HepG2 (cell line): ENCODE data around the gene SP6. TPM values are rescaled to one million over a fixed set of nuclear protein-coding genes. Genes with fewer than 3 reads are reported as not detected.

Experiments
- ASH2L ChIP-seq: fragments of 300-600, 200-600 bp; sonication (generic); IDR thresholded peaks from 2 replicates; pipeline ENCODE4 v1.7.0; 2017; ENCODE audit warnings: low read depth, mild to moderate bottlenecking, moderate library complexity, mixed read lengths, low read length; ENCODE audit not compliant: insufficient read length
- MED8 ChIP-seq: sonication (generic); formaldehyde crosslinking; IDR thresholded peaks from 2 replicates; pipeline ENCODE4 v1.8.1; 2023; ENCODE audit warnings: mild to moderate bottlenecking, missing genetic modification reagents; ENCODE audit not compliant: insufficient replicate concordance
- POLR2G ChIP-seq: fragments of 200-400 bp; formaldehyde crosslinking; IDR thresholded peaks from 2 replicates; pipeline ENCODE4 v1.6.1; 2018; ENCODE audit warnings: mild to moderate bottlenecking, low read depth, low read length, moderate library complexity
- PTBP1 ChIP-seq: fragments of 200-400 bp; formaldehyde crosslinking; IDR thresholded peaks from 2 replicates; pipeline ENCODE4 v1.6.1; 2018; ENCODE audit warnings: low read length, low read depth; ENCODE audit not compliant: poor library complexity, severe bottlenecking
- REL ChIP-seq: sonication (generic); formaldehyde crosslinking; conservative IDR thresholded peaks from 2 replicates; pipeline ENCODE4 v1.8.0; 2022; ENCODE audit warnings: mild to moderate bottlenecking, missing genetic modification reagents, moderate library complexity
- RFXAP ChIP-seq: sonication (generic); formaldehyde crosslinking; IDR thresholded peaks from 2 replicates; pipeline ENCODE4 v1.4.0; 2020; ENCODE audit warnings: missing genetic modification reagents, borderline replicate concordance
- SP1 ChIP-seq, 2 experiments: fragments of 450-650 bp in 1 of 2; sonication (generic) in 1 of 2; formaldehyde crosslinking in 1 of 2; IDR thresholded peaks; 2 replicates each; pipeline versions ENCODE4 v1.4.0 to v1.6.1; 2016 to 2020; ENCODE audit warnings: missing genetic modification reagents in 1 of 2
- TBX3 ChIP-seq: fragments of 450-650 bp; IDR thresholded peaks from 2 replicates; pipeline ENCODE4 v1.6.1; 2017; ENCODE audit warnings: antibody characterized with exemption, mild to moderate bottlenecking, inconsistent platforms, borderline replicate concordance
- ZNF20 ChIP-seq: sonication (generic); formaldehyde crosslinking; IDR thresholded peaks from 2 replicates; pipeline ENCODE4 v1.4.0; 2020; ENCODE audit warnings: mild to moderate bottlenecking, moderate library complexity, missing genetic modification reagents
- ZNF230 ChIP-seq: sonication (generic); formaldehyde crosslinking; IDR thresholded peaks from 2 replicates; pipeline ENCODE4 v1.4.0; 2020; ENCODE audit warnings: mild to moderate bottlenecking, missing genetic modification reagents
- ZNF232 ChIP-seq: sonication (generic); formaldehyde crosslinking; IDR thresholded peaks from 2 replicates; pipeline ENCODE4 v1.4.0; 2020; ENCODE audit warnings: missing genetic modification reagents, borderline replicate concordance
- ZNF350 ChIP-seq: sonication (generic); formaldehyde crosslinking; IDR thresholded peaks from 2 replicates; pipeline ENCODE4 v1.4.0; 2020; ENCODE audit warnings: mild to moderate bottlenecking, low read depth, missing genetic modification reagents, borderline replicate concordance
- ZNF383 ChIP-seq: sonication (generic); formaldehyde crosslinking; IDR thresholded peaks from 2 replicates; pipeline ENCODE4 v1.4.0; 2020; ENCODE audit warnings: missing genetic modification reagents, mild to moderate bottlenecking, borderline replicate concordance
- ZNF572 ChIP-seq: sonication (generic); formaldehyde crosslinking; IDR thresholded peaks from 2 replicates; pipeline ENCODE4 v1.5.1; 2020; ENCODE audit warnings: mild to moderate bottlenecking, missing genetic modification reagents
- ZNF589 ChIP-seq: sonication (generic); formaldehyde crosslinking; conservative IDR thresholded peaks from 2 replicates; pipeline ENCODE4 v1.8.0; 2022; ENCODE audit warnings: mild to moderate bottlenecking, moderate library complexity, missing genetic modification reagents
- ZNF75D ChIP-seq: sonication (generic); formaldehyde crosslinking; IDR thresholded peaks from 2 replicates; pipeline ENCODE4 v1.8.1; 2023; ENCODE audit warnings: missing genetic modification reagents, mild to moderate bottlenecking, borderline replicate concordance
- polyA plus RNA-seq, 8 experiments: library from polyadenylated mRNA; depleted of rRNA in 3 of 8; stranded (reverse) in 7 of 8; unstranded in 1 of 8; fragments of >200 nt; fragmentation: Illumina TruSeq in 4 of 8; extraction: Trizol in 4 of 8; gene quantifications; 2 replicates each; pipeline versions ENCODE4 v1.2.1 to v1.2.3, GENCODE V29; 2011 to 2016; ENCODE audit warnings: low read depth in 4 of 8, missing spikeins in 1 of 8, mixed read lengths in 1 of 8; ENCODE audit not compliant: insufficient read depth in 1 of 8
- total RNA-seq, 5 experiments: library from RNA; depleted of rRNA; stranded (reverse); fragments of >200 nt; fragmentation: Illumina TruSeq; extraction: Trizol; gene quantifications; 2 replicates each; pipeline ENCODE4 v1.2.3, GENCODE V29; 2016; ENCODE audit warnings: low read depth in 1 of 5
- TF ChIP-seq, protein P1 (sequence below): sonication (generic); formaldehyde crosslinking; IDR thresholded peaks from 2 replicates; pipeline ENCODE4 v1.8.1; 2022; ENCODE audit warnings: low read depth, mild to moderate bottlenecking, missing genetic modification reagents
- TF ChIP-seq, protein P2 (sequence below): sonication (generic); formaldehyde crosslinking; IDR thresholded peaks from 2 replicates; pipeline ENCODE4 v1.4.0; 2020; ENCODE audit warnings: missing genetic modification reagents, borderline replicate concordance
- TF ChIP-seq, protein P3 (sequence below): sonication (generic); formaldehyde crosslinking; IDR thresholded peaks from 2 replicates; pipeline ENCODE4 v1.9.0; 2022; ENCODE audit warnings: missing genetic modification reagents, mild to moderate bottlenecking, borderline replicate concordance
- TF ChIP-seq, protein P4 (sequence below): sonication (generic); formaldehyde crosslinking; IDR thresholded peaks from 2 replicates; pipeline ENCODE4 v1.5.1; 2020; ENCODE audit warnings: missing genetic modification reagents, mild to moderate bottlenecking, borderline replicate concordance
- TF ChIP-seq, protein P5 (sequence below): sonication (generic); formaldehyde crosslinking; IDR thresholded peaks from 2 replicates; pipeline ENCODE4 v1.4.0; 2020; ENCODE audit warnings: missing genetic modification reagents

The SP6 gene
- total and polyA plus RNA-seq, 2 of the 13 experiments (the other 11 are each of a cell fraction or from before 2014, with no cell fraction given), result 0.07 TPM

DNA sequence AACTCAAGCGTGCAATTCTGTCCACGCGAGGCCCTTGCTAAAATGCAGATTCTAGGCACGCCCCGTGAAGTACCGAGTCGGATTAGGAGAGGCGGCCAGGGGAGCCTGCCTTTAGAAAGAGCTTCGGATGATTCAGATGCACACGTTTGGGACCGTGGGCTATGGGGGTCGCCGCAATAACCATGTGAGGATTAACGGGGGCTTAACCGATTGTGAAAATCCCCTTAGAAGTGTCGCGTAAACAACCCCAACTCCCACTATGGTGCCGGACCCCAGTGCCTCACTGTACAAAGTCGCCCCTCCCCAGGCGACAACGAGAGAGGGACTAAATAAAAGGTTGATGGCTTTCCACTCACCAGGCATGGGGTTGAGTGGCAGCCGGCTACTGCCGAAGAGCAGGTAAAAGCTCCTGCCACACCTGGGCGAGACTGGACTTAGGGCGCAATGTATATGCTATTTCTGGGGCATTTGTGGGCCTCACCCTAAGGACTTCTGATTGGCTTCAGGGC, 44.4 kb upstream of the SP6 start (continued):
- TF ChIP-seq, protein P1, sequence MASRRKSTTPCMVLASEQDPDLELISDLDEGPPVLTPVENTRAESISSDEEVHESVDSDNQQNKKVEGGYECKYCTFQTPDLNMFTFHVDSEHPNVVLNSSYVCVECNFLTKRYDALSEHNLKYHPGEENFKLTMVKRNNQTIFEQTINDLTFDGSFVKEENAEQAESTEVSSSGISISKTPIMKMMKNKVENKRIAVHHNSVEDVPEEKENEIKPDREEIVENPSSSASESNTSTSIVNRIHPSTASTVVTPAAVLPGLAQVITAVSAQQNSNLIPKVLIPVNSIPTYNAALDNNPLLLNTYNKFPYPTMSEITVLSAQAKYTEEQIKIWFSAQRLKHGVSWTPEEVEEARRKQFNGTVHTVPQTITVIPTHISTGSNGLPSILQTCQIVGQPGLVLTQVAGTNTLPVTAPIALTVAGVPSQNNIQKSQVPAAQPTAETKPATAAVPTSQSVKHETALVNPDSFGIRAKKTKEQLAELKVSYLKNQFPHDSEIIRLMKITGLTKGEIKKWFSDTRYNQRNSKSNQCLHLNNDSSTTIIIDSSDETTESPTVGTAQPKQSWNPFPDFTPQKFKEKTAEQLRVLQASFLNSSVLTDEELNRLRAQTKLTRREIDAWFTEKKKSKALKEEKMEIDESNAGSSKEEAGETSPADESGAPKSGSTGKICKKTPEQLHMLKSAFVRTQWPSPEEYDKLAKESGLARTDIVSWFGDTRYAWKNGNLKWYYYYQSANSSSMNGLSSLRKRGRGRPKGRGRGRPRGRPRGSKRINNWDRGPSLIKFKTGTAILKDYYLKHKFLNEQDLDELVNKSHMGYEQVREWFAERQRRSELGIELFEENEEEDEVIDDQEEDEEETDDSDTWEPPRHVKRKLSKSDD (CRISPR knock-in tag), result no peak; the same call in 1 of the 2 replicates
- TF ChIP-seq ZNF20 (CRISPR knock-in tag) (no peak), TBX3 (no peak), ZNF75D (CRISPR knock-in tag) (no peak), ZNF383 (CRISPR knock-in tag) (no peak), RFXAP (CRISPR knock-in tag) (no peak), ZNF232 (peak; percentile 53; the same call in 1 of the 2 replicates), ZNF572 (no peak), ASH2L (peak; percentile 11), POLR2G (peak; percentile 96), ZNF230 (CRISPR knock-in tag) (0 out of 2 replicates have a peak, but pooled peaks have one; percentile 62), PTBP1 (peak; percentile 3), SP1 (IDR thresholded peaks at IDR 0.05) (no peak), SP1 (CRISPR knock-in tag; IDR thresholded peaks at IDR 0.05) (no peak), ZNF350 (CRISPR knock-in tag) (peak; percentile 75), ZNF589 (no peak), REL (CRISPR knock-in tag) (no peak), MED8 (CRISPR knock-in tag) (no peak)
- TF ChIP-seq, protein P2, sequence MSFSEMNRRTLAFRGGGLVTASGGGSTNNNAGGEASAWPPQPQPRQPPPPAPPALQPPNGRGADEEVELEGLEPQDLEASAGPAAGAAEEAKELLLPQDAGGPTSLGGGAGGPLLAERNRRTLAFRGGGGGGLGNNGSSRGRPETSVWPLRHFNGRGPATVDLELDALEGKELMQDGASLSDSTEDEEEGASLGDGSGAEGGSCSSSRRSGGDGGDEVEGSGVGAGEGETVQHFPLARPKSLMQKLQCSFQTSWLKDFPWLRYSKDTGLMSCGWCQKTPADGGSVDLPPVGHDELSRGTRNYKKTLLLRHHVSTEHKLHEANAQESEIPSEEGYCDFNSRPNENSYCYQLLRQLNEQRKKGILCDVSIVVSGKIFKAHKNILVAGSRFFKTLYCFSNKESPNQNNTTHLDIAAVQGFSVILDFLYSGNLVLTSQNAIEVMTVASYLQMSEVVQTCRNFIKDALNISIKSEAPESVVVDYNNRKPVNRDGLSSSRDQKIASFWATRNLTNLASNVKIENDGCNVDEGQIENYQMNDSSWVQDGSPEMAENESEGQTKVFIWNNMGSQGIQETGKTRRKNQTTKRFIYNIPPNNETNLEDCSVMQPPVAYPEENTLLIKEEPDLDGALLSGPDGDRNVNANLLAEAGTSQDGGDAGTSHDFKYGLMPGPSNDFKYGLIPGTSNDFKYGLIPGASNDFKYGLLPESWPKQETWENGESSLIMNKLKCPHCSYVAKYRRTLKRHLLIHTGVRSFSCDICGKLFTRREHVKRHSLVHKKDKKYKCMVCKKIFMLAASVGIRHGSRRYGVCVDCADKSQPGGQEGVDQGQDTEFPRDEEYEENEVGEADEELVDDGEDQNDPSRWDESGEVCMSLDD (CRISPR knock-in tag), result no peak
- TF ChIP-seq, protein P3, sequence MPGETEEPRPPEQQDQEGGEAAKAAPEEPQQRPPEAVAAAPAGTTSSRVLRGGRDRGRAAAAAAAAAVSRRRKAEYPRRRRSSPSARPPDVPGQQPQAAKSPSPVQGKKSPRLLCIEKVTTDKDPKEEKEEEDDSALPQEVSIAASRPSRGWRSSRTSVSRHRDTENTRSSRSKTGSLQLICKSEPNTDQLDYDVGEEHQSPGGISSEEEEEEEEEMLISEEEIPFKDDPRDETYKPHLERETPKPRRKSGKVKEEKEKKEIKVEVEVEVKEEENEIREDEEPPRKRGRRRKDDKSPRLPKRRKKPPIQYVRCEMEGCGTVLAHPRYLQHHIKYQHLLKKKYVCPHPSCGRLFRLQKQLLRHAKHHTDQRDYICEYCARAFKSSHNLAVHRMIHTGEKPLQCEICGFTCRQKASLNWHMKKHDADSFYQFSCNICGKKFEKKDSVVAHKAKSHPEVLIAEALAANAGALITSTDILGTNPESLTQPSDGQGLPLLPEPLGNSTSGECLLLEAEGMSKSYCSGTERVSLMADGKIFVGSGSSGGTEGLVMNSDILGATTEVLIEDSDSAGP, result no peak; the same call in 1 of the 2 replicates
- TF ChIP-seq, protein P4, sequence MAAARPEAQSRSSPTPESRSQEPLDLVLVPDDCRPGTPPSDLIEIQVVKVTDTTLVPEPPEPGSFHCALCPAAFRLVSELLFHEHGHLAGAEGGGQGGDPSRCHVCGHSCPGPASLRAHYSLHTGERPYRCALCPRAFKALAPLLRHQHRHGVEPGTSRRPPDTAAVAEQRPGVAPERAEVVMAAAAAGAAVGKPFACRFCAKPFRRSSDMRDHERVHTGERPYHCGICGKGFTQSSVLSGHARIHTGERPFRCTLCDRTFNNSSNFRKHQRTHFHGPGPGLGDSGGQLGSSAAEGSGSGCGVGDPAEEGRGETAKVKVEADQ, result no peak
- TF ChIP-seq, protein P5, sequence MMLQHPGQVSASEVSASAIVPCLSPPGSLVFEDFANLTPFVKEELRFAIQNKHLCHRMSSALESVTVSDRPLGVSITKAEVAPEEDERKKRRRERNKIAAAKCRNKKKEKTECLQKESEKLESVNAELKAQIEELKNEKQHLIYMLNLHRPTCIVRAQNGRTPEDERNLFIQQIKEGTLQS (CRISPR knock-in tag), result no peak
